CD8-positive, alpha-beta memory T cell (primary cell): ENCODE data around the gene IGDCC3. TPM values are rescaled to one million over a fixed set of nuclear protein-coding genes. Genes with fewer than 3 reads are reported as not detected.
A peak's percentile ranks its signal among the peaks of the same experiment; 100 is the strongest.

Experiments
- CTCF ChIA-PET: fragments of 350-600 bp; sonication (Branson Sonifier 250); formaldehyde crosslinking; loops from one replicate; lab custom pipeline; 2021; ENCODE audit warnings: antibody characterized with exemption; lab: Charles Lee
- POLR2A ChIA-PET: fragments of 350-600 bp; sonication (Branson Sonifier 250); formaldehyde crosslinking; loops from one replicate; lab custom pipeline; 2021; ENCODE audit warnings: antibody characterized with exemption; lab: Charles Lee
- DNase-seq, 5 donors: peaks; one replicate each; pipeline versions ENCODE4 v3.0.0 to v3.0.0-alpha.2; 2020 to 2022; ENCODE audit warnings: mixed read lengths in 1 of 5
- H3K27ac ChIP-seq: one replicate; pipeline ENCODE4 v1.7.0; 2013; ENCODE audit warnings: low read depth, mild to moderate bottlenecking, low read length, moderate library complexity
- H3K27me3 ChIP-seq: 2 replicates; pipeline ENCODE4 v1.7.0; 2013; ENCODE audit warnings: low read length, mild to moderate bottlenecking; ENCODE audit not compliant: insufficient read depth, poor library complexity, severe bottlenecking
- H3K36me3 ChIP-seq: 2 replicates; pipeline ENCODE4 v1.7.0; 2013; ENCODE audit warnings: mild to moderate bottlenecking, low read length, moderate library complexity; ENCODE audit not compliant: insufficient read depth
- H3K4me1 ChIP-seq: 2 replicates; pipeline ENCODE4 v1.7.0; 2013; ENCODE audit warnings: mild to moderate bottlenecking, low read length, moderate library complexity; ENCODE audit not compliant: insufficient read depth
- H3K4me3 ChIP-seq: 2 replicates; pipeline ENCODE4 v1.7.0; 2013; ENCODE audit warnings: mild to moderate bottlenecking, low read length
- H3K9me3 ChIP-seq: 2 replicates; pipeline ENCODE4 v1.7.0; 2013; ENCODE audit warnings: mild to moderate bottlenecking, low read length
- H3K27ac Mint-ChIP-seq, 8 donors: one replicate each; pipeline ENCODE4 v1.8.0; 2020 to 2021; ENCODE audit warnings: mixed read lengths in 8 of 8, mild to moderate bottlenecking in 6 of 8, inconsistent platforms in 3 of 8, moderate library complexity in 3 of 8
- H3K27me3 Mint-ChIP-seq, 2 donors: one replicate each; pipeline ENCODE4 v1.8.0; 2020 to 2021; ENCODE audit warnings: mixed read lengths in 2 of 2, mild to moderate bottlenecking in 1 of 2, moderate library complexity in 1 of 2
- H3K36me3 Mint-ChIP-seq, 3 donors: one replicate each; pipeline ENCODE4 v1.8.0; 2020 to 2021; ENCODE audit warnings: mixed read lengths in 3 of 3, inconsistent platforms in 1 of 3, mild to moderate bottlenecking in 1 of 3
- H3K4me1 Mint-ChIP-seq, 3 donors: one replicate each; pipeline ENCODE4 v1.8.0; 2020 to 2021; ENCODE audit warnings: mixed read lengths in 3 of 3, inconsistent platforms in 1 of 3, mild to moderate bottlenecking in 1 of 3
- H3K4me3 Mint-ChIP-seq, 7 donors: one replicate each; pipeline ENCODE4 v1.8.0; 2020 to 2021; ENCODE audit warnings: mixed read lengths in 7 of 7, mild to moderate bottlenecking in 6 of 7, moderate library complexity in 4 of 7, inconsistent platforms in 2 of 7
- H3K9me3 Mint-ChIP-seq, 5 donors: one replicate each; pipeline ENCODE4 v1.8.0; 2020 to 2022; ENCODE audit warnings: mixed read lengths in 5 of 5, mild to moderate bottlenecking in 3 of 5, moderate library complexity in 2 of 5, inconsistent platforms in 1 of 5
- polyA plus RNA-seq: library from polyadenylated mRNA; unstranded; fragments of 300-500 nt; fragmentation: Illumina TruSeq; gene quantifications from one replicate; pipeline ENCODE4 v1.2.3, GENCODE V29; 2021
- total RNA-seq, 2 experiments: library from RNA; stranded (reverse); gene quantifications; one replicate each; pipeline ENCODE4 v1.2.3, GENCODE V29; 2021

The IGDCC3 gene
- total and polyA plus RNA-seq, 3 experiments from 2014 or later: not detected

- ChIA-PET CTCF (no interaction called here), POLR2A (no interaction called here)
- Mint-ChIP-seq H3K27ac (no peak overlapping the region), H3K4me1 (peaks cover 0 to 2% (median 0%) of the 10 kb centered on the region in 3 donors), H3K36me3 (no peaks in the 10 kb centered on the region), H3K9me3 (no peaks in the 10 kb centered on the region), H3K27me3 (peaks cover 13 to 23% of the 10 kb centered on the region in 2 donors), H3K4me3 (no peak overlapping the region)
- Histone ChIP-seq H3K4me3 (no peak overlapping the region), H3K36me3 (no peaks in the 10 kb centered on the region), H3K27ac (no peak overlapping the region), H3K27me3 (no peaks in the 10 kb centered on the region), H3K9me3 (no peaks in the 10 kb centered on the region), H3K4me1 (no peaks in the 10 kb centered on the region)
- no peak for DNase-seq
Measured at GRCh38 chr15:65335278-65336055, 42.3 kb downstream of the IGDCC3 start.

DNA sequence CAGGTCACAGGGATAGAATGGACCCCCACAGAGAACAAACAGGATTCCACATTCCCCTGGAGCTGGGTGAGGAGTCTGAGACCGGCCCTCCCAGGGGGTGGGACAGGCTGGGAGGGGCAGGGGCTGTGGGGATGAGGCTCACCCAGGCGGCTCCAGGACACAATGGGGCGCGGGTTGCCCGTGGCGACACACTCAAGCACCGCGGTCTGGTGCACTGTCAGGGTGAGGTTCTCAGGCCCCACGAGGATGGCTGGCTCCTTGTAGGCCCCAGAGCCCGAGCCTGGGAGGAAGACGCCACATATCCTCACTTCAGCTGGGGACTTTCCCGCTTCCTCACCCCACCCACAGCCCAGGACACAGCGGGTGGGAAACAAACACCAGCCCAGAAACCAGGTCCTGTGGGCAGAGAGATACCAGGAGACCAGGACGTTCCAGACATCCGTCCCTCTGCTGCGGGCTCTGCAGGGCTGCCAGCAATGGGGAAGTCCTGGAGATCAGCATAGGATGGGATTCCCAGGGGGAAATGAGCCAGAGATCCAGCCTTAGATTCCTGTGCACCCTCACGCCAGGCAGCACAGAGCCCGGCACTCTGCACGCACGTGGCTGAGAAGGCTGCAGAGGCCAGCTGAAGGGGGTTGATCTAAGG, 43.1 kb downstream of the IGDCC3 start:
- no peak overlapping the region for H3K27ac Mint-ChIP-seq
- Histone ChIP-seq H3K36me3 (no peaks in the 10 kb centered on the region), H3K4me3 (no peak overlapping the region), H3K27me3 (no peaks in the 10 kb centered on the region), H3K27ac (no peak overlapping the region), H3K4me1 (no peaks in the 10 kb centered on the region), H3K9me3 (no peaks in the 10 kb centered on the region)
- CTCF ChIA-PET: no interaction called here
- peaks cover 8 to 22% of the 10 kb centered on the region in 2 donors for H3K27me3 Mint-ChIP-seq
- no peaks in the 10 kb centered on the region for H3K9me3 Mint-ChIP-seq
- H3K4me1 Mint-ChIP-seq: peaks cover 0 to 2% (median 0%) of the 10 kb centered on the region in 3 donors
- DNase-seq: no peak
- no peaks in the 10 kb centered on the region for H3K36me3 Mint-ChIP-seq
- POLR2A ChIA-PET: no interaction called here
- no peak overlapping the region for H3K4me3 Mint-ChIP-seq

GRCh38 chr15:65333856-65334255, 43.9 kb downstream of the IGDCC3 start:
- H3K9me3 ChIP-seq: no peaks in the 10 kb centered on the region
- Mint-ChIP-seq H3K27ac (no peak overlapping the region), H3K4me3 (no peak overlapping the region), H3K9me3 (no peaks in the 10 kb centered on the region), H3K36me3 (no peaks in the 10 kb centered on the region), H3K27me3 (peaks cover 5 to 19% of the 10 kb centered on the region in 2 donors), H3K4me1 (no peaks in the 10 kb centered on the region)
- H3K27ac ChIP-seq: no peak overlapping the region
- POLR2A ChIA-PET: no interaction called here
- DNase-seq: no peak
- H3K36me3 ChIP-seq: no peaks in the 10 kb centered on the region
- no peak overlapping the region for H3K4me3 ChIP-seq
- no peaks in the 10 kb centered on the region for H3K27me3 ChIP-seq
- no peaks in the 10 kb centered on the region for H3K4me1 ChIP-seq
- CTCF ChIA-PET: no interaction called here

DNA sequence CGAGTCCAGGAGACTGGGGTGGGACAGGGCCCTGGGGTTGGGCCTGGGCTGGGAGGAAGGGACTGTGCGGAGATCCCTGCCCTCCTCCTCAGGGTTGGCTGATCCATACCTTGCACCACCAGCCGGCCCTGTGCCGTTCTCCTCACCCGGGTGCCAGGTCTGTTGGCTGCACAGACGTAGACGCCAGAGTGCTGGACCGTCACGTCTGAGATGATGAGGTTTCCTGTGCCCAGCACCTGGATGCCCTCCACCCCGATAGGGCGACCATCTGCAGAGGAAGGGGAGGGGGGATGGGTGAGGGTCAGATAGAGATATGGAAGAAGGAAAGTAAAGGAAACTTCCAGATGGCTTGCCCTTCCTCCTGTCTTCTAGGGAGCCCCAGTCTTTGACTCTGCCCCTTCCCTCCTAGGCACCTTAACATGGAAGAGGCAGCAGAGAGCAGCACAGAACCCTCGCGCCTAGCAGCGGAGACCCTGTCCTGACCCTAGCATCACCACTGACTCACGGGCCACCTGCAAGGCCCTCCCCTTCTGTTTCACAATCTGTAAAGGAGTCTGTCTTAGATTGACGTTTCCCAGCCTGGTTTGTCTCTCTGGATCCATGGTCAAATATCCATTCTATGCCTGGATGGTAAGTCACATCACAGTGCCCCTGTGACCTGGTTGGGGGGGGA, 44.5 kb downstream of the IGDCC3 start:
- no peak overlapping the region for H3K4me3 Mint-ChIP-seq
- no peaks in the 10 kb centered on the region for H3K4me1 ChIP-seq
- ChIA-PET CTCF (no interaction called here), POLR2A (no interaction called here)
- H3K4me3 ChIP-seq: no peak overlapping the region
- H3K4me1 Mint-ChIP-seq: no peaks in the 10 kb centered on the region
- H3K36me3 ChIP-seq: no peaks in the 10 kb centered on the region
- H3K27me3 Mint-ChIP-seq: peaks cover 5 to 21% of the 10 kb centered on the region in 2 donors
- H3K9me3 ChIP-seq: no peaks in the 10 kb centered on the region
- no peak overlapping the region for H3K27ac Mint-ChIP-seq
- no peaks in the 10 kb centered on the region for H3K27me3 ChIP-seq
- H3K9me3 Mint-ChIP-seq: no peaks in the 10 kb centered on the region
- H3K27ac ChIP-seq: no peak overlapping the region
- no peaks in the 10 kb centered on the region for H3K36me3 Mint-ChIP-seq
- no peak for DNase-seq

- Mint-ChIP-seq H3K9me3 (no peaks in the 10 kb centered on the region), H3K36me3 (no peaks in the 10 kb centered on the region), H3K4me3 (peak overlapping the region in 1 of 7 donors; percentile 51), H3K27me3 (peaks cover 8 to 25% of the 10 kb centered on the region in 2 donors), H3K4me1 (no peaks in the 10 kb centered on the region), H3K27ac (no peak overlapping the region)
- no peaks in the 10 kb centered on the region for H3K9me3 ChIP-seq
- ChIA-PET POLR2A (no interaction called here), CTCF (no interaction called here)
- H3K4me1 ChIP-seq: no peaks in the 10 kb centered on the region
- no peaks in the 10 kb centered on the region for H3K27me3 ChIP-seq
- H3K27ac ChIP-seq: no peak overlapping the region
- H3K4me3 ChIP-seq: no peak overlapping the region
- DNase-seq: no peak
- no peaks in the 10 kb centered on the region for H3K36me3 ChIP-seq
Measured at GRCh38 chr15:65332391-65333147, 45.2 kb downstream of the IGDCC3 start.

DNA sequence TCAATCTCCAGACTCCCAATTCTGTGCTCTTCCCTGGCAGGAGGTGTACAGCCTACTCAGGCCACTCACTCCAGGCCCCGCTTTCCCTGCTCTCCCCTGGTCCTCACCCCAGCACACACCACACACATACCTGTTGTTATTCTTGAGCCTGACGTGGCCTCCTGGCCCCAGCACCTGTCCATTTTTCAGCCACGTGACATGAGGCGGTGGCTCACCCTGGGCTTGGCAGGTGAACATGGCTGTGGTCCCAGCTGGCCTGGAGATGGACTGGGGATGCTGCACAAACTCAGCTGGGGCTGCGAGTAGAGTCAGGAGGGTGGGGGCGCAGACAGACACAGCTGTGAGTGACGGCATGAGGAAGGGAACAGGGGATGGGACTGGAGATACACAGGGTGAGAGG, 46.0 kb downstream of the IGDCC3 start:
- Mint-ChIP-seq H3K27me3 (peaks cover 8 to 25% of the 10 kb centered on the region in 2 donors), H3K9me3 (no peaks in the 10 kb centered on the region), H3K36me3 (no peaks in the 10 kb centered on the region), H3K27ac (no peak overlapping the region), H3K4me1 (no peaks in the 10 kb centered on the region), H3K4me3 (no peak overlapping the region)
- no peak for DNase-seq
- POLR2A ChIA-PET: no interaction called here
- Histone ChIP-seq H3K4me1 (no peaks in the 10 kb centered on the region), H3K4me3 (no peak overlapping the region), H3K9me3 (no peaks in the 10 kb centered on the region), H3K27ac (no peak overlapping the region), H3K36me3 (no peaks in the 10 kb centered on the region), H3K27me3 (no peaks in the 10 kb centered on the region)
- CTCF ChIA-PET: no interaction called here

DNA sequence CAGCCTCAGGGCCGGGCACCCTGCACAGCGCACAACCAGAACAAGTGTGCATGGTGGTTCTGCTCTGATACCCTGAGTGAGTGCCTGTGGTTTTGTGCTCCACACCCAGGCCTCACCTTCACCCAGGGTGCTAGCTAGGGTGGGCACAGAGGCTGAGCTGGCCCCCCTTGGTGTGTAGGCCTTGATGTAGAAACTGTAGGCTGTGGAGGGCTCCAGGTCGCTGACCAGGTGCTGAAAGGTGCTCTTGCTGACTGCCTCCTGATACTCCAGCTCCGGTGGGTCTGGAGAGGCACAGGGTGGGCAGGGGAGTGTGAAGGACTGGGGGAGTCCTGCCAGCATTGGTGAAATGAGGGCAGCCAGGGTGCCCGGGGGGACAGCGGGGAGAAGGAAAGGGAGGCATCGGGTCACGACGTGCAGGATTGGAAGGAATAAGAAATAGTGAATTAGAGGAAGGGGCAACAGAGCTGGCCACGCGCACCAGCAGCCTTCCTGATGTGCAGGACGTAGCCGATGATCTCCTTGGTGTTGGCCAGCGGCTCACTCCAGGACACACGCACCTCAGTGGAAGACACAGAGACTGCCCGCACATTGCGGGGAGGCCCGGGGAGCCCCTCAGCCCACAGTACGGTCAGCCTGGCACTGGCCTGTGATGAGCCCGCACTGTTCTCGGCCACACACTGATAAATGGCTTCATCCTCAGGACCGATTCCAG, 46.7 kb downstream of the IGDCC3 start:
- Mint-ChIP-seq H3K27me3 (peaks cover 8 to 22% of the 10 kb centered on the region in 2 donors), H3K36me3 (no peaks in the 10 kb centered on the region), H3K4me1 (no peaks in the 10 kb centered on the region), H3K4me3 (no peak overlapping the region), H3K27ac (peak overlapping the region in 1 of 8 donors; percentile 36), H3K9me3 (no peaks in the 10 kb centered on the region)
- DNase-seq: no peak
- H3K27ac ChIP-seq: no peak overlapping the region
- H3K4me3 ChIP-seq: no peak overlapping the region
- no peaks in the 10 kb centered on the region for H3K27me3 ChIP-seq
- no peaks in the 10 kb centered on the region for H3K9me3 ChIP-seq
- no peaks in the 10 kb centered on the region for H3K4me1 ChIP-seq
- ChIA-PET CTCF (no interaction called here), POLR2A (no interaction called here)
- H3K36me3 ChIP-seq: no peaks in the 10 kb centered on the region
